GM06990 (cell line): ENCODE data around the gene TBC1D5.
"Not testable (repeated sequence)": the region's sequence is repeated elsewhere in the genome, so short reads cannot be mapped to it uniquely, and the experiment has no call there.

ENCODE experiments used
- DNase-seq: peaks from one replicate; pipeline ENCODE4 v3.0.0-alpha.2; 2011; ENCODE audit not compliant: insufficient read length; ENCODE audit errors: extremely low read depth
- H3K27me3 ChIP-seq: replicated peaks from 2 replicates; pipeline ENCODE4 v1.6.0; 2011; ENCODE audit warnings: low read length; ENCODE audit not compliant: control insufficient read depth, insufficient read depth
- H3K36me3 ChIP-seq: 2 replicates; pipeline ENCODE4 v1.5.1; 2011; ENCODE audit warnings: low read length; ENCODE audit not compliant: control insufficient read depth, insufficient read depth
- H3K4me3 ChIP-seq: replicated peaks from 2 replicates; pipeline ENCODE4 v1.5.1; 2011; ENCODE audit warnings: low read depth, mild to moderate bottlenecking, control low read depth, low read length
- CTCF ChIP-seq: IDR thresholded peaks from 2 replicates; pipeline ENCODE4 v1.5.1; 2011; ENCODE audit warnings: low read length, control low read depth, mild to moderate bottlenecking, inconsistent platforms; ENCODE audit not compliant: insufficient read depth, poor library complexity, severe bottlenecking

The TBC1D5 gene

GRCh38 chr3:17394541-17395155 lies 347.8 kb downstream of the TBC1D5 start:
- DNase-seq: no peak
- peaks cover 2% of the 10 kb centered on the region for H3K36me3 ChIP-seq

DNA sequence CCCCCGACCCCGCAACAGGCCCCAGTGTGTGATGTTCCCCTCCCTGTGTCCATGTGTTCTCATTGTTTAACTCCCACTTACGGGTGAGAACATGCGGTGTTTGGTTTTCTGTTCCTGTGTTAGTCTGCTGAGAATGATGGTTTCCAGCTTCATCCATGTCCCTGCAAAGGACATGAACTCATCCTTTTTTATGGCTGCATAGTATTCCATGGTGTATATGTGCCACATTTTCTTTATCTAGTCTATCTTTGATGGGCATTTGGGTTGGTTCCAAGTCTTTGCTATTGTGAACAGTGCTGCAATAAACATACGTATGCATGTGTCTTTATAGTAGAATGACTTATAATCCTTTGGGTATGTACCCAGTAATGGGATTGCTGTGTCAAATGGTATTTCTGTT lies 349.9 kb downstream of the TBC1D5 start:
- H3K36me3 ChIP-seq, H3K27me3 ChIP-seq, DNase-seq, H3K4me3 ChIP-seq: not testable (repeated sequence)

More at GRCh38 chr3:17394541-17395155, 347.8 kb downstream of the TBC1D5 start:
- Histone ChIP-seq H3K27me3 (no peaks in the 10 kb centered on the region), H3K4me3 (no peak overlapping the region)
- no peak for TF ChIP-seq CTCF

GRCh38 chr3:17390785-17391184 lies 351.6 kb downstream of the TBC1D5 start:
- no peak for TF ChIP-seq CTCF
- no peaks in the 10 kb centered on the region for H3K27me3 ChIP-seq
- H3K36me3 ChIP-seq: no peaks in the 10 kb centered on the region; the same call in none of the 2 replicates
- H3K4me3 ChIP-seq: no peak overlapping the region
- DNase-seq: no peak

DNA sequence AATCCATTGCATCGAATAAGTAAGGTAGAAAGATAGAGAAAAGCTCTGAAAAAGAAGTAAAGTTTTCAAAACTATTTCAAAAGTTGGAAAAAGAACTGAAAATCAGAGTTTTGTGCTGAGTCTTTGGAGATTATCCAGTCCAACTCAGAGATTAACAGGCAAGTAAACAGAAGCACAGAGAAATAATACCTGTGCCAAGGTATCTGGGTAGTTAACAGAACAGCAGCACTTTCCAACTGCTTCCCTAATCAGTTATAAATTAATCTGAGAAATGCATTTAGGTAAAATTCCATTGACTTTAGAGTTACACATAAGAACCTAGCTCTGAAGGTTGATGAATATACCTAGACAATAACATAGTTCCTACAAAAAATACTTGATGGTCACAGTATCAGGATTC lies 355.3 kb downstream of the TBC1D5 start:
- H3K36me3 ChIP-seq: no peaks in the 10 kb centered on the region; the same call in 1 of the 2 replicates
- no peaks in the 10 kb centered on the region for H3K27me3 ChIP-seq
- no peak for TF ChIP-seq CTCF
- H3K4me3 ChIP-seq: no peak overlapping the region
- DNase-seq: no peak

DNA sequence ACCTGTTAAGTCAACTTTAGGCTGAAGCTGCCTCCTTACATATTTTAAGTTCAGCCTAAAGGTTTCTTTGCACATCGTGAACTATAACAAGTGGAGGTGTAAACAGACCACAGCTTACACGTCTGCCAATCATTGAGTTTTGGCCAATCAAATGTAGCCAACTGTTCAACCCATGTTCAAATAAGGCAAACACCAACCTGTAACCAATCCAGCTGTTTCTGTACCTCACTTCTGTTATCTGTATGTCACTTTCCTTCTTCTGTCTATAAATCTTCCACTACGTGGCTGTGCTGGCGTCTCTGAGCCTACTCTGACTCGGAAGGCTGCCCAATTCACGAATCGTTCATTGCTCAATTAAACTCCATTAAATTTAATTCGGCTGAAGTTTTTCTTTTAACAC lies 356.0 kb downstream of the TBC1D5 start:
- no peak for DNase-seq
- H3K4me3 ChIP-seq: no peak overlapping the region
- no peaks in the 10 kb centered on the region for H3K27me3 ChIP-seq
- TF ChIP-seq CTCF: no peak
- H3K36me3 ChIP-seq: no peaks in the 10 kb centered on the region; the same call in 1 of the 2 replicates

- Histone ChIP-seq H3K27me3 (no peaks in the 10 kb centered on the region), H3K4me3 (no peak overlapping the region), H3K36me3 (no peaks in the 10 kb centered on the region; the same call in 1 of the 2 replicates)
- TF ChIP-seq CTCF: no peak
- DNase-seq: no peak
Observed at GRCh38 chr3:17384567-17385296, 357.7 kb downstream of the TBC1D5 start.
